Activated CD8-positive, alpha-beta memory T cell treated with anti-CD3 and anti-CD28 coated beads for 24 hours (primary cell): ENCODE results near the gene ZCCHC14.
"Not testable (repeated sequence)": the region's sequence is repeated elsewhere in the genome, so short reads cannot be mapped to it uniquely, and the experiment has no call there.

ENCODE experiments used
- DNase-seq: peaks from one replicate; pipeline ENCODE4 v3.0.0-alpha.2; 2020

ZCCHC14 gene

GRCh38 chr16:87523605-87524004 is 30.8 kb upstream of the ZCCHC14 start:
- DNase-seq = not testable (repeated sequence)

- DNase-seq = not testable (repeated sequence)
Observed at GRCh38 chr16:87521764-87522163, 28.9 kb upstream of the ZCCHC14 start.

- not testable (repeated sequence) for DNase-seq
Observed at GRCh38 chr16:87519170-87519569, 26.3 kb upstream of the ZCCHC14 start.

- DNase-seq = not testable (repeated sequence)
Observed at GRCh38 chr16:87518430-87519051, 25.7 kb upstream of the ZCCHC14 start.

GRCh38 chr16:87517610-87518429 is 25.0 kb upstream of the ZCCHC14 start:
- not testable (repeated sequence) for DNase-seq

- DNase-seq = no peak
Observed at GRCh38 chr16:87516361-87516760, 23.5 kb upstream of the ZCCHC14 start.

- DNase-seq = no peak
Observed at GRCh38 chr16:87515475-87516330, 22.9 kb upstream of the ZCCHC14 start.

GRCh38 chr16:87509778-87510177 is 17.0 kb upstream of the ZCCHC14 start:
- not testable (repeated sequence) for DNase-seq

- no peak for DNase-seq
Observed at GRCh38 chr16:87507351-87508069, 14.7 kb upstream of the ZCCHC14 start.

- no peak for DNase-seq
Observed at GRCh38 chr16:87506423-87507350, 13.9 kb upstream of the ZCCHC14 start.

GRCh38 chr16:87505834-87506233 is 13.0 kb upstream of the ZCCHC14 start:
- no peak for DNase-seq

GRCh38 chr16:87503232-87503937 is 10.6 kb upstream of the ZCCHC14 start:
- not testable (repeated sequence) for DNase-seq

GRCh38 chr16:87502308-87502969 is 9.6 kb upstream of the ZCCHC14 start:
- DNase-seq = no peak

- DNase-seq = no peak
Observed at GRCh38 chr16:87501117-87501516, 8.3 kb upstream of the ZCCHC14 start.

GRCh38 chr16:87499189-87499486 is 6.3 kb upstream of the ZCCHC14 start:
- no peak for DNase-seq

- no peak for DNase-seq
Observed at GRCh38 chr16:87498324-87499188, 5.7 kb upstream of the ZCCHC14 start.

GRCh38 chr16:87497767-87498290 is 5.0 kb upstream of the ZCCHC14 start:
- not testable (repeated sequence) for DNase-seq

- DNase-seq = not testable (repeated sequence)
Observed at GRCh38 chr16:87497023-87497766, 4.4 kb upstream of the ZCCHC14 start.

- no peak for DNase-seq
Observed at GRCh38 chr16:87496447-87496801, 3.6 kb upstream of the ZCCHC14 start.
